GM13976 (cell line): Measurements from ENCODE around the gene OR52K2.

Source experiments
- DNase-seq: peaks from one replicate; pipeline ENCODE4 v3.0.0; 2012; ENCODE audit warnings: low spot score
- CTCF ChIP-seq: IDR thresholded peaks from 2 replicates; pipeline ENCODE4 v1.5.1; 2012; ENCODE audit warnings: borderline replicate concordance, mild to moderate bottlenecking; ENCODE audit not compliant: insufficient read depth; ENCODE audit errors: extremely low read depth, missing control alignments, control extremely low read depth
- in situ Hi-C: fragments of 300-500 bp; cut with MboI; formaldehyde crosslinking; loops from one replicate; pipeline ENCODE4 v1.12.0; 2022; ENCODE audit warnings: low sequenced_read_pairs, mixed read lengths, inconsistent platforms; ENCODE audit not compliant: unreplicated experiment

OR52K2 gene

GRCh38 chr11:4460151-4460550 lies 11.1 kb downstream of the OR52K2 start:
- TF ChIP-seq CTCF: no peak
- no peak for DNase-seq
- in situ Hi-C loops: no loop called here

GRCh38 chr11:4464216-4465159 lies 15.4 kb downstream of the OR52K2 start:
- in situ Hi-C loops: no loop called here
- no peak for DNase-seq
- no peak for TF ChIP-seq CTCF

GRCh38 chr11:4465407-4465806 lies 16.3 kb downstream of the OR52K2 start:
- no peak for DNase-seq
- in situ Hi-C loops: no loop called here
- TF ChIP-seq CTCF: no peak

GRCh38 chr11:4466131-4466870 lies 17.2 kb downstream of the OR52K2 start:
- in situ Hi-C loops: no loop called here
- TF ChIP-seq CTCF: no peak
- no peak for DNase-seq

- TF ChIP-seq CTCF: no peak
- no peak for DNase-seq
- in situ Hi-C loops: no loop called here
These were observed 17.9 kb downstream of the OR52K2 start for GRCh38 chr11:4466871-4467442.

GRCh38 chr11:4467811-4468606 lies 18.9 kb downstream of the OR52K2 start:
- in situ Hi-C loops: no loop called here
- no peak for DNase-seq

More at GRCh38 chr11:4467811-4468606, 18.9 kb downstream of the OR52K2 start:
- TF ChIP-seq CTCF: no peak
